Naive B cell (primary cell): ENCODE data around the gene ZEB2. TPM values are rescaled to one million over a fixed set of nuclear protein-coding genes. Genes with fewer than 3 reads are reported as not detected.

Experiments used
- ATAC-seq, 2 donors: fragments of 150-1000 bp; cut with Tn5 transposase; 2 replicates each; pipeline ENCODE4 v1.10.0; 2021; ENCODE audit warnings: low read depth in 2 of 2, mild to moderate bottlenecking in 2 of 2, moderate library complexity in 2 of 2
- DNase-seq: peaks from one replicate; pipeline ENCODE4 v3.0.0; 2022
- H3K27ac Mint-ChIP-seq, 6 donors: one replicate each; pipeline ENCODE4 v1.8.0; 2020 to 2022; ENCODE audit warnings: mild to moderate bottlenecking in 6 of 6, mixed read lengths in 6 of 6, moderate library complexity in 5 of 6, inconsistent platforms in 2 of 6
- H3K27me3 Mint-ChIP-seq, 3 donors: one replicate each; pipeline ENCODE4 v1.8.0; 2021 to 2022; ENCODE audit warnings: mixed read lengths in 3 of 3, mild to moderate bottlenecking in 1 of 3
- H3K36me3 Mint-ChIP-seq, 2 donors: one replicate each; pipeline ENCODE4 v1.8.0; 2020 to 2022; ENCODE audit warnings: mixed read lengths in 2 of 2, inconsistent platforms in 1 of 2, mild to moderate bottlenecking in 1 of 2
- H3K4me1 Mint-ChIP-seq, 3 donors: one replicate each; pipeline ENCODE4 v1.8.0; 2020 to 2022; ENCODE audit warnings: mixed read lengths in 3 of 3, inconsistent platforms in 1 of 3, mild to moderate bottlenecking in 1 of 3, moderate library complexity in 1 of 3
- H3K4me3 Mint-ChIP-seq, 8 donors: one replicate each; pipeline ENCODE4 v1.8.0; 2020 to 2022; ENCODE audit warnings: mild to moderate bottlenecking in 8 of 8, mixed read lengths in 8 of 8, moderate library complexity in 8 of 8, inconsistent platforms in 2 of 8
- H3K9me3 Mint-ChIP-seq, 7 donors: one replicate each; pipeline ENCODE4 v1.8.0; 2020 to 2022; ENCODE audit warnings: mixed read lengths in 7 of 7, mild to moderate bottlenecking in 5 of 7, inconsistent platforms in 2 of 7, moderate library complexity in 1 of 7
- polyA plus RNA-seq, 6 donors: library from polyadenylated mRNA; unstranded; fragments of 300-500 nt; fragmentation: Illumina TruSeq; gene quantifications; one replicate each; pipeline ENCODE4 v1.2.3, GENCODE V29; 2021; ENCODE audit warnings: low read depth in 6 of 6

Gene ZEB2
- polyA plus RNA-seq, 6 donors from 2014 or later: 62.2 to 96.5 (median 73.1) TPM

GRCh38 chr2:144454466-144455287, 65.2 kb downstream of the ZEB2 start:
- peak; percentile 45 to 51 for ATAC-seq

GRCh38 chr2:144453486-144454158, 66.3 kb downstream of the ZEB2 start:
- peaks cover 0 to 4% of the 10 kb centered on the region in 2 donors for H3K36me3 Mint-ChIP-seq
- H3K4me1 Mint-ChIP-seq: peaks cover 67 to 88% (median 84%) of the 10 kb centered on the region in 3 donors
- no peak for DNase-seq
- ATAC-seq: no peak
- H3K27me3 Mint-ChIP-seq: no peaks in the 10 kb centered on the region
- H3K4me3 Mint-ChIP-seq: peak overlapping the region in 4 of 8 donors; percentile 31 to 74 (median 49)
- H3K27ac Mint-ChIP-seq: peak overlapping the region in 4 of 6 donors; percentile 65 to 95 (median 85)
- no peaks in the 10 kb centered on the region for H3K9me3 Mint-ChIP-seq

More at GRCh38 chr2:144454466-144455287, 65.2 kb downstream of the ZEB2 start:
- Mint-ChIP-seq H3K4me3 (peak overlapping the region in 3 of 8 donors; percentile 20 to 51 (median 35)), H3K4me1 (peaks cover 69 to 88% (median 86%) of the 10 kb centered on the region in 3 donors), H3K9me3 (no peaks in the 10 kb centered on the region), H3K36me3 (peaks cover 0 to 4% of the 10 kb centered on the region in 2 donors), H3K27ac (peak overlapping the region; percentile 0 to 92 (median 48)), H3K27me3 (no peaks in the 10 kb centered on the region)
- DNase-seq: no peak

GRCh38 chr2:144452989-144453336, 67.0 kb downstream of the ZEB2 start:
- no peaks in the 10 kb centered on the region for H3K9me3 Mint-ChIP-seq
- DNase-seq: no peak
- peaks cover 70 to 86% (median 83%) of the 10 kb centered on the region in 3 donors for H3K4me1 Mint-ChIP-seq
- ATAC-seq: peak in 1 of 2 donors; percentile 6
- peak overlapping the region in 5 of 8 donors; percentile 31 to 61 (median 49) for H3K4me3 Mint-ChIP-seq
- H3K27ac Mint-ChIP-seq: peak overlapping the region in 4 of 6 donors; percentile 60 to 94 (median 68)
- H3K27me3 Mint-ChIP-seq: no peaks in the 10 kb centered on the region
- peaks cover 0 to 4% of the 10 kb centered on the region in 2 donors for H3K36me3 Mint-ChIP-seq

- DNase-seq: no peak
- Mint-ChIP-seq H3K27me3 (no peaks in the 10 kb centered on the region), H3K4me1 (peaks cover 66 to 83% (median 83%) of the 10 kb centered on the region in 3 donors), H3K27ac (peak overlapping the region in 5 of 6 donors; percentile 17 to 94 (median 65)), H3K4me3 (peak overlapping the region in 6 of 8 donors; percentile 31 to 61 (median 50)), H3K36me3 (peaks cover 0 to 4% of the 10 kb centered on the region in 2 donors), H3K9me3 (no peaks in the 10 kb centered on the region)
- peak in 1 of 2 donors; percentile 19 for ATAC-seq
Observed at GRCh38 chr2:144452169-144452988, 67.5 kb downstream of the ZEB2 start.

GRCh38 chr2:144451443-144451842, 68.5 kb downstream of the ZEB2 start:
- no peak overlapping the region for H3K4me3 Mint-ChIP-seq
- peaks cover 57 to 79% (median 78%) of the 10 kb centered on the region in 3 donors for H3K4me1 Mint-ChIP-seq
- H3K27me3 Mint-ChIP-seq: no peaks in the 10 kb centered on the region
- ATAC-seq: no peak
- no peak overlapping the region for H3K27ac Mint-ChIP-seq
- H3K36me3 Mint-ChIP-seq: peaks cover 0 to 7% of the 10 kb centered on the region in 2 donors
- no peaks in the 10 kb centered on the region for H3K9me3 Mint-ChIP-seq
- no peak for DNase-seq

GRCh38 chr2:144449028-144449406, 70.9 kb downstream of the ZEB2 start:
- no peaks in the 10 kb centered on the region for H3K27me3 Mint-ChIP-seq
- peak overlapping the region in 1 of 8 donors; percentile 20 for H3K4me3 Mint-ChIP-seq
- H3K9me3 Mint-ChIP-seq: no peaks in the 10 kb centered on the region
- H3K36me3 Mint-ChIP-seq: peaks cover 0 to 7% of the 10 kb centered on the region in 2 donors
- DNase-seq: no peak
- peak overlapping the region in 4 of 6 donors; percentile 29 to 85 (median 64) for H3K27ac Mint-ChIP-seq
- ATAC-seq: peak; percentile 20 to 55
- peaks cover 50 to 79% (median 78%) of the 10 kb centered on the region in 3 donors for H3K4me1 Mint-ChIP-seq

- peak overlapping the region in 4 of 6 donors; percentile 24 to 65 (median 54) for H3K27ac Mint-ChIP-seq
- peaks cover 0 to 5% of the 10 kb centered on the region in 2 donors for H3K36me3 Mint-ChIP-seq
- peaks cover 52 to 78% (median 77%) of the 10 kb centered on the region in 3 donors for H3K4me1 Mint-ChIP-seq
- peak overlapping the region in 1 of 8 donors; percentile 20 for H3K4me3 Mint-ChIP-seq
- DNase-seq (no peak), ATAC-seq (no peak)
- no peaks in the 10 kb centered on the region for H3K27me3 Mint-ChIP-seq
- no peaks in the 10 kb centered on the region for H3K9me3 Mint-ChIP-seq
Observed at GRCh38 chr2:144448389-144449027, 71.4 kb downstream of the ZEB2 start.

- H3K4me3 Mint-ChIP-seq: no peak overlapping the region
Observed at GRCh38 chr2:144447535-144447934, 72.4 kb downstream of the ZEB2 start.

GRCh38 chr2:144446136-144446535, 73.8 kb downstream of the ZEB2 start:
- Mint-ChIP-seq H3K9me3 (no peaks in the 10 kb centered on the region), H3K4me3 (no peak overlapping the region), H3K4me1 (peaks cover 42 to 75% (median 66%) of the 10 kb centered on the region in 3 donors), H3K27me3 (no peaks in the 10 kb centered on the region), H3K27ac (peak overlapping the region in 3 of 6 donors; percentile 7 to 94 (median 55)), H3K36me3 (peaks cover 0 to 3% of the 10 kb centered on the region in 2 donors)
- no peak for ATAC-seq
- no peak for DNase-seq

More at GRCh38 chr2:144447535-144447934, 72.4 kb downstream of the ZEB2 start:
- DNase-seq (no peak), ATAC-seq (no peak)
- H3K9me3 Mint-ChIP-seq: no peaks in the 10 kb centered on the region
- H3K4me1 Mint-ChIP-seq: peaks cover 43 to 72% (median 67%) of the 10 kb centered on the region in 3 donors
- peak overlapping the region in 3 of 6 donors; percentile 4 to 64 (median 59) for H3K27ac Mint-ChIP-seq
- peaks cover 0 to 3% of the 10 kb centered on the region in 2 donors for H3K36me3 Mint-ChIP-seq
- H3K27me3 Mint-ChIP-seq: no peaks in the 10 kb centered on the region

- Mint-ChIP-seq H3K4me3 (no peak overlapping the region), H3K27me3 (no peaks in the 10 kb centered on the region), H3K9me3 (no peaks in the 10 kb centered on the region), H3K27ac (peak overlapping the region in 3 of 6 donors; percentile 34 to 88 (median 49)), H3K36me3 (peaks cover 0 to 3% of the 10 kb centered on the region in 2 donors), H3K4me1 (peaks cover 43 to 76% (median 64%) of the 10 kb centered on the region in 3 donors)
- ATAC-seq (no peak), DNase-seq (no peak)
Observed at GRCh38 chr2:144445196-144445595, 74.7 kb downstream of the ZEB2 start.

GRCh38 chr2:144443837-144444817, 75.8 kb downstream of the ZEB2 start:
- Mint-ChIP-seq H3K27me3 (no peaks in the 10 kb centered on the region), H3K4me1 (peaks cover 47 to 85% (median 65%) of the 10 kb centered on the region in 3 donors), H3K27ac (peak overlapping the region in 5 of 6 donors; percentile 12 to 88 (median 34)), H3K9me3 (no peaks in the 10 kb centered on the region), H3K4me3 (peak overlapping the region in 1 of 8 donors; percentile 44), H3K36me3 (peaks cover 0 to 3% of the 10 kb centered on the region in 2 donors)
- no peak for ATAC-seq
- no peak for DNase-seq
